Thyroid gland (tissue), 4 donors: Measurements from ENCODE around the gene L1TD1. TPM values are rescaled to one million over a fixed set of nuclear protein-coding genes. Genes with fewer than 3 reads are reported as not detected.
A peak's percentile ranks its signal among the peaks of the same experiment; 100 is the strongest.

Experiments
- DNase-seq, 2 donors: peaks; one replicate each; pipeline ENCODE4 v3.0.0-alpha.2; 2019
- H3K27ac ChIP-seq, 3 donors: fragments of 200-600 bp; sonication (generic); 1 replicate in 2 of 3; 2 replicates in 1 of 3; pipeline ENCODE4 v1.5.1; 2016 to 2019; ENCODE audit warnings: mild to moderate bottlenecking in 1 of 3, moderate library complexity in 1 of 3
- H3K27me3 ChIP-seq: fragments of 200-600 bp; sonication (generic); one replicate; pipeline ENCODE4 v1.5.1; 2019
- H3K36me3 ChIP-seq, 2 donors: fragments of 200-600 bp; sonication (generic); one replicate each; pipeline ENCODE4 v1.5.1; 2016 to 2019
- H3K4me1 ChIP-seq, 2 donors: fragments of 200-600 bp; sonication (generic); one replicate each; pipeline ENCODE4 v1.5.1; 2017 to 2019
- H3K4me3 ChIP-seq, 3 donors: fragments of 200-600 bp; sonication (generic); replicated peaks in 1 of 3; 1 replicate in 2 of 3; 2 replicates in 1 of 3; pipeline ENCODE4 v1.5.1; 2016; ENCODE audit warnings: mild to moderate bottlenecking in 1 of 3
- H3K9me3 ChIP-seq: fragments of 200-600 bp; sonication (generic); one replicate; pipeline ENCODE4 v1.5.1; 2017
- POLR2A ChIP-seq, 2 donors: fragments of 450-650 bp; IDR thresholded peaks; one replicate each; pipeline ENCODE4 v1.6.1; 2017; ENCODE audit warnings: antibody characterized with exemption in 2 of 2, mild to moderate bottlenecking in 2 of 2, moderate library complexity in 1 of 2
- WGBS, 2 donors: methylation state at CpG; one replicate each; pipeline ENCODE4 v1.1.5; 2017; 5-methylcytosine and 5-hydroxymethylcytosine counted together
- intact Hi-C: fragments of 100-400 bp; cut with DNase I; formaldehyde crosslinking; loops from one replicate; pipeline ENCODE4 v1.15.1; 2023
- total RNA-seq, 4 donors: library from RNA; depleted of rRNA; stranded (reverse); fragments of >200 nt; gene quantifications; one replicate each; pipeline ENCODE4 v1.2.3, GENCODE V29; 2016
- TF ChIP-seq, protein P1 (sequence below), 6 experiments: fragments of 200-600 bp in 3 of 6; fragments of 450-650 bp in 3 of 6; sonication (generic) in 3 of 6; IDR thresholded peaks; one replicate each; pipeline ENCODE4 v1.5.1; 2016 to 2019; ENCODE audit warnings: antibody characterized with exemption in 6 of 6, mild to moderate bottlenecking in 2 of 6, inconsistent platforms in 1 of 6, moderate library complexity in 1 of 6

L1TD1 gene
- total RNA-seq, 4 donors from 2014 or later: 0.11 to 1.1 (median 0.60) TPM

- peak in 1 of 2 donors; percentile 8 for DNase-seq
- H3K36me3 ChIP-seq: no peaks in the 10 kb centered on the region
- H3K27ac ChIP-seq: no peak overlapping the region
- 8 to 10% methylated on average over 3 of the region's 3 CpGs for WGBS, 2 donors
- intact Hi-C loops: no loop called here
- no peak for TF ChIP-seq POLR2A (IDR thresholded peaks at IDR 0.05)
- TF ChIP-seq, protein P1, sequence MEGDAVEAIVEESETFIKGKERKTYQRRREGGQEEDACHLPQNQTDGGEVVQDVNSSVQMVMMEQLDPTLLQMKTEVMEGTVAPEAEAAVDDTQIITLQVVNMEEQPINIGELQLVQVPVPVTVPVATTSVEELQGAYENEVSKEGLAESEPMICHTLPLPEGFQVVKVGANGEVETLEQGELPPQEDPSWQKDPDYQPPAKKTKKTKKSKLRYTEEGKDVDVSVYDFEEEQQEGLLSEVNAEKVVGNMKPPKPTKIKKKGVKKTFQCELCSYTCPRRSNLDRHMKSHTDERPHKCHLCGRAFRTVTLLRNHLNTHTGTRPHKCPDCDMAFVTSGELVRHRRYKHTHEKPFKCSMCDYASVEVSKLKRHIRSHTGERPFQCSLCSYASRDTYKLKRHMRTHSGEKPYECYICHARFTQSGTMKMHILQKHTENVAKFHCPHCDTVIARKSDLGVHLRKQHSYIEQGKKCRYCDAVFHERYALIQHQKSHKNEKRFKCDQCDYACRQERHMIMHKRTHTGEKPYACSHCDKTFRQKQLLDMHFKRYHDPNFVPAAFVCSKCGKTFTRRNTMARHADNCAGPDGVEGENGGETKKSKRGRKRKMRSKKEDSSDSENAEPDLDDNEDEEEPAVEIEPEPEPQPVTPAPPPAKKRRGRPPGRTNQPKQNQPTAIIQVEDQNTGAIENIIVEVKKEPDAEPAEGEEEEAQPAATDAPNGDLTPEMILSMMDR (IDR thresholded peaks at IDR 0.05): no peak
- no peaks in the 10 kb centered on the region for H3K9me3 ChIP-seq
- H3K27me3 ChIP-seq: peaks cover 4% of the 10 kb centered on the region
- no peaks in the 10 kb centered on the region for H3K4me1 ChIP-seq
- H3K4me3 ChIP-seq: no peak overlapping the region
Measured at GRCh38 chr1:62198781-62199125, 4.1 kb downstream of the L1TD1 start.

DNA sequence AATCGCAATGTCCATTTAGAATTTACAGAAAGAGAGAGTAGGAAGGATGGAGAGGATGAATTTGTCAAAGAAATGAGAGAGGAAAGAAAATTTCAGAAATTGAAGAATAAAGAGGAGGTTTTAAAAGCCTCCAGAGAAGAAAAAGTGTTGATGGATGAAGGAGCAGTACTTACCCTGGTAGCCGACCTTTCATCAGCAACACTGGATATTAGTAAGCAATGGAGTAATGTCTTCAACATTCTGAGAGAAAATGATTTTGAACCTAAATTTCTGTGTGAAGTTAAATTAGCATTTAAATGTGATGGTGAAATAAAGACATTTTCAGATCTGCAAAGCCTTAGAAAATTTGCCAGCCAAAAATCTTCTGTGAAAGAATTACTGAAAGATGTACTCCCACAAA is 12.5 kb downstream of the L1TD1 start:
- Histone ChIP-seq H3K9me3 (no peaks in the 10 kb centered on the region), H3K27me3 (no peaks in the 10 kb centered on the region), H3K36me3 (no peaks in the 10 kb centered on the region), H3K27ac (no peak overlapping the region), H3K4me1 (no peaks in the 10 kb centered on the region), H3K4me3 (no peak overlapping the region)
- DNase-seq: no peak
- WGBS, 2 donors: 95 to 96% methylated on average over 2 of the region's 2 CpGs
- no peak for TF ChIP-seq POLR2A (IDR thresholded peaks at IDR 0.05)
- TF ChIP-seq, protein P1 (IDR thresholded peaks at IDR 0.05): no peak
- intact Hi-C loops: no loop called here

DNA sequence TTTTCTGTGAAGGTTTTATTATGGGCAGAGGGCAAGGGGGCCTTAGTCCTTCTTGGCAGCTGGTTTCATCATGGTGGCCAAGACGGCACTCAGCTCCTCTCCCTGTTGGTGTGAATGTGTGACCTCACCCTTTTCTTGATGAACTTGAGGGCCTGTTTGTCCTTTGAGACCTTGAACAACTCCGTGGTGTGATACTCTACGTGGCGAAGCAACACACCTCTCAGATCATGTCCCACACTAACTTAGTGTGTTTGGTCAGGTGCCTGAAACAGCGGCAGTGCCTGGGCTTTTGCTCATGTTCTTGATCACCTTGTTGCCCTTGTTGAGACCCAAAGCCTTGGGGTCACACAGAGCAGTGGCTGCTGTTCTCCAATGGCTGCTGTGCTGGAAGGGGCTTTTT is 13.4 kb downstream of the L1TD1 start:
- DNase-seq: no peak
- no peaks in the 10 kb centered on the region for H3K4me1 ChIP-seq
- no peaks in the 10 kb centered on the region for H3K9me3 ChIP-seq
- no peak for TF ChIP-seq POLR2A (IDR thresholded peaks at IDR 0.05)
- TF ChIP-seq, protein P1 (IDR thresholded peaks at IDR 0.05): no peak
- 92 to 93% methylated on average over 5 of the region's 5 CpGs for WGBS, 2 donors
- intact Hi-C loops: no loop called here
- H3K4me3 ChIP-seq: no peak overlapping the region
- H3K36me3 ChIP-seq: no peaks in the 10 kb centered on the region
- H3K27me3 ChIP-seq: no peaks in the 10 kb centered on the region
- H3K27ac ChIP-seq: no peak overlapping the region

DNA sequence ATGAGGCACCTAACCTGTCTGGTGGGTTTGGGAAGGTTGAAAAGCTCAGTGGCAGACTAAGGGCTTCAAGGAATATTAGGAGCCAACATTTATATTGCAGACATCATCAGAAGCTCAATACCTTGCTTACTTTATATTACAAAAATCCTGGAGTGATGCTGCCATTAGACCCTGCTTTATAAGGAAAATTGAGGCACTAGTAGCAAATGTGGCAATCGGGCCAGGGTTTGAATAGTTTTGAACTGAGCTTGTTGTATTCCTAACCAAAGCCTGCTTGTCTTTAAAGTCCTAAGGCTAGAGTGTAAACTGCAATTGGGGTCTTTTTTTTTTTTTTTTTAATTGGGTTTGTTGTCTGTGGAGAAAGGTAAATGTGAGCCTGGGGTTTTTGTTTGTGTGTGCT is 14.3 kb downstream of the L1TD1 start:
- H3K4me3 ChIP-seq: no peak overlapping the region
- TF ChIP-seq, protein P1 (IDR thresholded peaks at IDR 0.05): no peak
- TF ChIP-seq POLR2A (IDR thresholded peaks at IDR 0.05): no peak
- no peaks in the 10 kb centered on the region for H3K36me3 ChIP-seq
- intact Hi-C loops: no loop called here
- WGBS, 2 donors: 35% methylated on average over 1 of the region's 1 CpG
- H3K4me1 ChIP-seq: no peaks in the 10 kb centered on the region
- no peaks in the 10 kb centered on the region for H3K27me3 ChIP-seq
- no peak for DNase-seq
- H3K27ac ChIP-seq: no peak overlapping the region
- no peaks in the 10 kb centered on the region for H3K9me3 ChIP-seq

GRCh38 chr1:62209931-62210595 is 15.4 kb downstream of the L1TD1 start:
- H3K27ac ChIP-seq: no peak overlapping the region
- H3K4me3 ChIP-seq: no peak overlapping the region
- 69 to 81% methylated on average over 1 of the region's 1 CpG for WGBS, 2 donors
- TF ChIP-seq, protein P1 (IDR thresholded peaks at IDR 0.05): no peak
- TF ChIP-seq POLR2A (IDR thresholded peaks at IDR 0.05): no peak
- no peaks in the 10 kb centered on the region for H3K27me3 ChIP-seq
- DNase-seq: no peak
- intact Hi-C loops: no loop called here
- H3K4me1 ChIP-seq: no peaks in the 10 kb centered on the region
- no peaks in the 10 kb centered on the region for H3K9me3 ChIP-seq
- H3K36me3 ChIP-seq: no peaks in the 10 kb centered on the region
